OCI-LY1 (cell line): ENCODE results near the gene PDE6D.
"Not testable (repeated sequence)": the region's sequence is repeated elsewhere in the genome, so short reads cannot be mapped to it uniquely, and the experiment has no call there.

Experiments used
- H2AFZ ChIP-seq: fragments of 200-600 bp; sonication (generic), shearing (Covaris generic); 2 replicates; pipeline ENCODE4 v1.6.0; 2014; ENCODE audit warnings: antibody characterized with exemption, mild to moderate bottlenecking, low read length
- H3F3A ChIP-seq: fragments of 200-600 bp; sonication (generic), shearing (Covaris generic); 2 replicates; pipeline ENCODE4 v1.6.0; 2014; ENCODE audit warnings: mild to moderate bottlenecking, antibody characterized with exemption, low read length, moderate library complexity; ENCODE audit not compliant: insufficient read depth
- H3K27ac ChIP-seq: fragments of 200-600 bp; sonication (generic); 2 replicates; pipeline ENCODE4 v1.5.1; 2014; ENCODE audit warnings: low read length, mixed run types, mild to moderate bottlenecking, low read depth; ENCODE audit not compliant: poor library complexity, severe bottlenecking
- H3K27me3 ChIP-seq: fragments of 200-600 bp; sonication (generic); 2 replicates; pipeline ENCODE4 v1.6.0; 2014; ENCODE audit warnings: antibody characterized with exemption, mild to moderate bottlenecking, low read length, moderate library complexity; ENCODE audit not compliant: insufficient read depth
- H3K36me3 ChIP-seq: fragments of 200-600 bp; sonication (generic); 2 replicates; pipeline ENCODE4 v1.6.1; 2014; ENCODE audit warnings: mild to moderate bottlenecking, antibody characterized with exemption, low read length, moderate library complexity, mixed read lengths; ENCODE audit not compliant: insufficient read depth
- H3K4me1 ChIP-seq: fragments of 200-600 bp; sonication (generic); 2 replicates; pipeline ENCODE4 v1.5.1; 2014; ENCODE audit warnings: mild to moderate bottlenecking, low read length, moderate library complexity; ENCODE audit not compliant: insufficient read depth, severe bottlenecking
- H3K4me2 ChIP-seq: fragments of 200-600 bp; sonication (generic), shearing (Covaris generic); 2 replicates; pipeline ENCODE4 v1.6.1; 2014; ENCODE audit warnings: low read length
- H3K4me3 ChIP-seq: fragments of 200-600 bp; sonication (generic); 2 replicates; pipeline ENCODE4 v1.5.1; 2014; ENCODE audit warnings: low read length, low read depth, mild to moderate bottlenecking, mixed read lengths; ENCODE audit not compliant: poor library complexity, severe bottlenecking
- H3K79me2 ChIP-seq: fragments of 200-600 bp; shearing (Covaris generic); 2 replicates; pipeline ENCODE4 v1.6.1; 2016; ENCODE audit warnings: mixed run types, low read length, mixed read lengths; ENCODE audit not compliant: insufficient read depth
- H3K9ac ChIP-seq: fragments of 200-600 bp; sonication (generic), shearing (Covaris generic); 2 replicates; pipeline ENCODE4 v1.6.1; 2014; ENCODE audit warnings: mild to moderate bottlenecking, low read length, mixed read lengths
- H3K9me2 ChIP-seq: fragments of 200-600 bp; sonication (generic), shearing (Covaris generic); 2 replicates; pipeline ENCODE4 v1.6.1; 2014; ENCODE audit warnings: low read depth, mild to moderate bottlenecking, low read length, mixed read lengths
- H3K9me3 ChIP-seq: fragments of 200-600 bp; shearing (Covaris generic); 2 replicates; pipeline ENCODE4 v1.6.1; 2014; ENCODE audit warnings: low read length, mixed read lengths
- H4K20me1 ChIP-seq: fragments of 200-600 bp; sonication (generic), shearing (Covaris generic); 2 replicates; pipeline ENCODE4 v1.6.0; 2016; ENCODE audit warnings: mild to moderate bottlenecking, low read length; ENCODE audit not compliant: insufficient read depth
- EZH2 ChIP-seq: fragments of 200-600 bp; sonication (generic), shearing (Covaris generic); IDR thresholded peaks from 2 replicates; pipeline ENCODE4 v1.8.0; 2017; ENCODE audit warnings: borderline replicate concordance, mixed run types, mild to moderate bottlenecking, antibody characterized with exemption, low read length, moderate library complexity, mixed read lengths
- TF ChIP-seq, protein P1 (sequence below): fragments of 200-600 bp; sonication (generic), shearing (Covaris generic); IDR thresholded peaks from 2 replicates; pipeline ENCODE4 v1.5.1; 2017; ENCODE audit warnings: mild to moderate bottlenecking, antibody characterized with exemption, low read length, moderate library complexity, mixed read lengths

PDE6D gene

GRCh38 chr2:231715499-231715837 is 65.6 kb downstream of the PDE6D start:
- Histone ChIP-seq H3K4me1 (peaks cover 42% of the 10 kb centered on the region), H3K9me2 (no peaks in the 10 kb centered on the region), H3F3A (peaks cover 35% of the 10 kb centered on the region), H3K4me3 (no peak overlapping the region), H3K9ac (no peak overlapping the region), H3K36me3 (peaks cover 37% of the 10 kb centered on the region), H3K27ac (no peak overlapping the region), H3K27me3 (no peaks in the 10 kb centered on the region), H4K20me1 (no peaks in the 10 kb centered on the region), H3K79me2 (peaks cover 19% of the 10 kb centered on the region), H3K9me3 (no peaks in the 10 kb centered on the region), H2AFZ (no peak overlapping the region), H3K4me2 (no peak overlapping the region)
- no peak for TF ChIP-seq EZH2
- TF ChIP-seq, protein P1, sequence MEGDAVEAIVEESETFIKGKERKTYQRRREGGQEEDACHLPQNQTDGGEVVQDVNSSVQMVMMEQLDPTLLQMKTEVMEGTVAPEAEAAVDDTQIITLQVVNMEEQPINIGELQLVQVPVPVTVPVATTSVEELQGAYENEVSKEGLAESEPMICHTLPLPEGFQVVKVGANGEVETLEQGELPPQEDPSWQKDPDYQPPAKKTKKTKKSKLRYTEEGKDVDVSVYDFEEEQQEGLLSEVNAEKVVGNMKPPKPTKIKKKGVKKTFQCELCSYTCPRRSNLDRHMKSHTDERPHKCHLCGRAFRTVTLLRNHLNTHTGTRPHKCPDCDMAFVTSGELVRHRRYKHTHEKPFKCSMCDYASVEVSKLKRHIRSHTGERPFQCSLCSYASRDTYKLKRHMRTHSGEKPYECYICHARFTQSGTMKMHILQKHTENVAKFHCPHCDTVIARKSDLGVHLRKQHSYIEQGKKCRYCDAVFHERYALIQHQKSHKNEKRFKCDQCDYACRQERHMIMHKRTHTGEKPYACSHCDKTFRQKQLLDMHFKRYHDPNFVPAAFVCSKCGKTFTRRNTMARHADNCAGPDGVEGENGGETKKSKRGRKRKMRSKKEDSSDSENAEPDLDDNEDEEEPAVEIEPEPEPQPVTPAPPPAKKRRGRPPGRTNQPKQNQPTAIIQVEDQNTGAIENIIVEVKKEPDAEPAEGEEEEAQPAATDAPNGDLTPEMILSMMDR = no peak; the same call in 1 of the 2 replicates

DNA sequence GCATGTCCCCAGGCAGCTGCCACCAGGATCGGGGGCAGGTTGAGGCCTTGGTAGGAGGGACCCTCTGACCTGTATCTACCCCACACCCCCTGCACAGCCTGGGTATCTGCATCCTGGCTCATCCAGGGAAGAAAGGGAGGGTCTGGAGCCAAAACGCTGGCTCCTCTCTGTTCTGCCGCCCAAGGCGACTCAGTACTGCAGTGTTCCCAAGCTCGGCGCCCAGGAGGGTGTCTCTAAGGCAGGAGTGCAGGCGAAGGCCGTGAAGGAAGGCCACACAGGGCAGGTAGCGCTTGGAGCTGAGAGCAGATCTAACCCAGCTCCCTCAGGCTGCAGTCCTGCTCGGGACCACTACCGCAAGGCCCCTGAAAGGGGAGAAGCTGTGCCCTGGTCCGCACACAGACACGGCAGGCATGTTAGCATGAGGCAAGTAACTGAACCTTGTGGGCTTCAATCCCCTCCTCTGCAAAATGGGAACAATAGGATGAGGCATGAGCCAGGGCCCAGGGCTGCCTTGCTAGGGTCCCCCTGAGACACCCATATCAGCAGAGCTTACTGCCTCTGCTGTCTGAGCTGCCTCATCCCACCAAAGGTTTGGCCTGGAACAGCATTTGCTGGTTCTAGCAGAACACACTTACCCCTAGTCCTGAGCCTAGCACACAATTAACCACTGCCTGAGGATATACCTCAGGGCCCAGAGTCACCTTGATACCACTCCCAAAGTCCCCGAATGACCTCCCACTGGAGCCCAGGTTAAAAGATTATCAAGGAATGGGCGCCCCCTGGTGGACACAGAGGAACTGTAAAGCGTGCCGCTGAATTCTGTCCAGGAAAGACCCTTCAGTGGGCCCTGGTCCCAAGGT is 66.2 kb downstream of the PDE6D start:
- H3K9me2 ChIP-seq = no peaks in the 10 kb centered on the region
- peak overlapping the region; percentile 18; the same call in 1 of the 2 replicates for H3K9ac ChIP-seq
- H2AFZ ChIP-seq = no peak overlapping the region
- peak overlapping the region; percentile 90 for H3K27ac ChIP-seq
- no peaks in the 10 kb centered on the region for H3K9me3 ChIP-seq
- H3K36me3 ChIP-seq = peaks cover 41% of the 10 kb centered on the region
- TF ChIP-seq, protein P1 = peak; percentile 93
- TF ChIP-seq EZH2 = no peak
- peaks cover 23% of the 10 kb centered on the region for H3K79me2 ChIP-seq
- H4K20me1 ChIP-seq = no peaks in the 10 kb centered on the region
- peaks cover 36% of the 10 kb centered on the region for H3K4me1 ChIP-seq
- H3K4me2 ChIP-seq = no peak overlapping the region
- no peak overlapping the region for H3K4me3 ChIP-seq
- H3K27me3 ChIP-seq = no peaks in the 10 kb centered on the region
- peaks cover 35% of the 10 kb centered on the region for H3F3A ChIP-seq

DNA sequence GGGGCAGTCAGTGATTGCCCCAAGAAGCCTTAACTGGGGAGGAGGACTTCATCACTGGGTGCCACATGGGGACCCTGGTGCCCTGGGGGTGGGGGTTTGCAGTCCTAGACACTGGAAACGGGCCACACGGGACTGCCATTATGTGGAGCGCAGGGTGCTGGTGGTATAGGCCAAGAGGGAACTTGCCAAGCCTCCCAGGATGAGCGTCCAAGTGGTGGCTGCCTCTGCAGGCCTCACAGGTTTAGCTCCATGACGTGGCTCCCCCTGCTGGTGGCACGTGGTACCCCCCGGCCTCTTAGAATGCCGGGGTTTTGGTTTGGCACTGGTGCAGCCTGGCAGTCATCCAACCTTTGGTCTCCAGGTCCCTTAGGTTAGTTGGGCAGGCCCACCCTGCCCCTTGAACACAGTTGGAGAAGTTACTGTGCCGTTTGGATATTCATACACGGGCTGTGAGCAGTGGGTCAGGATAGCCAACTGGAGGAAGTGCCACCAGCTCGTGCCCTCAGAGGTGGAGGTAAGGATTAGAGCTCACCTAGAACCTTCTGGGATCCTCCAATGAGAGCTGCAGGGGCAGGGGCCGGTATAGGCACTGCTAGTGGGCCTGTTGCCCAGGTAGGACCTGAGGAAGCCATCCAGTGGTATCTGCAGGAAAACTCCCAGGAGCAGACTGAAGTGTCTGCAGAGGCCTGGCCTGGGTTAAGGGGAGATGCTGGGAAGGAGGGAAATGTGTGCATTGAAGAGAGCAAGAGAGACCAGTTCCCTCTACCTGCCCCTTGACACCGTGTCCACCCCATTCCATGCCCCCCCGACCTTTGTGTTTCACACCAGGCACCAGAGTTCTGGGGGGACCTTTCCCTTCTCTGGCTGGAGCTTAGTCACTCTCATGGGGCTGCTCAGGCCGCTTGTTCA is 67.1 kb downstream of the PDE6D start:
- peak overlapping the region; percentile 18; the same call in 1 of the 2 replicates for H3K9ac ChIP-seq
- H2AFZ ChIP-seq = no peak overlapping the region
- H3K9me3 ChIP-seq = no peaks in the 10 kb centered on the region
- H3K79me2 ChIP-seq = peaks cover 32% of the 10 kb centered on the region
- no peaks in the 10 kb centered on the region for H3K9me2 ChIP-seq
- H3K27me3 ChIP-seq = no peaks in the 10 kb centered on the region
- peak overlapping the region; percentile 90 for H3K27ac ChIP-seq
- peaks cover 35% of the 10 kb centered on the region for H3F3A ChIP-seq
- TF ChIP-seq EZH2 = no peak
- TF ChIP-seq, protein P1 = peak; percentile 93
- H3K4me2 ChIP-seq = no peak overlapping the region; the same call in 1 of the 2 replicates
- no peak overlapping the region for H3K4me3 ChIP-seq
- peaks cover 34% of the 10 kb centered on the region for H3K4me1 ChIP-seq
- H4K20me1 ChIP-seq = no peaks in the 10 kb centered on the region
- peaks cover 50% of the 10 kb centered on the region for H3K36me3 ChIP-seq

GRCh38 chr2:231713406-231713729 is 67.7 kb downstream of the PDE6D start:
- H3K9ac ChIP-seq, H2AFZ ChIP-seq, H3K9me3 ChIP-seq, H4K20me1 ChIP-seq, H3K4me2 ChIP-seq, H3K27me3 ChIP-seq, H3K9me2 ChIP-seq, H3K4me3 ChIP-seq: not testable (repeated sequence)
- Histone ChIP-seq H3F3A (peaks cover 35% of the 10 kb centered on the region), H3K27ac (peak overlapping the region; percentile 90), H3K36me3 (peaks cover 54% of the 10 kb centered on the region), H3K4me1 (peaks cover 34% of the 10 kb centered on the region), H3K79me2 (peaks cover 38% of the 10 kb centered on the region)
